ENCODE measurements around the gene IQGAP1. TPM values are rescaled to one million over a fixed set of nuclear protein-coding genes. Genes with fewer than 3 reads are reported as not detected.

The IQGAP1 gene
- polyA plus RNA-seq, 3 donors = 140 to 276 (median 207) TPM

- peaks cover 5 to 48% of the 10 kb centered on the region in 2 donors for H3K36me3 ChIP-seq (replicated peaks in 1 of 2; ENCODE audit: control insufficient read depth in 1 of 2, insufficient read depth in 2 of 2, low read length in 2 of 2)
- no peak for DNase-seq
- no peaks in the 10 kb centered on the region for H3K9me3 ChIP-seq (replicated peaks in 1 of 2; ENCODE audit: control insufficient read depth in 1 of 2, insufficient read depth in 1 of 2, low read length in 2 of 2)
- no peak overlapping the region for H3K4me3 ChIP-seq (replicated peaks in 1 of 3; ENCODE audit: low read depth in 2 of 3, low read length in 3 of 3)
- intact Hi-C loops (cut with micrococcal nuclease) = no loop called here
- Mint-ChIP-seq H3K9me3 (no peaks in the 10 kb centered on the region), H3K36me3 (peaks cover 44 to 48% of the 10 kb centered on the region in 2 donors), H3K27ac (no peak overlapping the region), H3K4me1 (peaks cover 11% of the 10 kb centered on the region), H3K27me3 (ENCODE audit: low read depth in 3 of 3) (peaks cover 0 to 2% (median 0%) of the 10 kb centered on the region in 3 donors), H3K4me3 (no peak overlapping the region)
- H3K79me2 ChIP-seq (ENCODE audit: insufficient read depth, low read length) = peaks cover 45% of the 10 kb centered on the region
- H3K27me3 ChIP-seq (ENCODE audit: control insufficient read depth in 2 of 2, insufficient read depth in 2 of 2, low read length in 2 of 2) = no peaks in the 10 kb centered on the region
- H3K4me2 ChIP-seq (replicated peaks; ENCODE audit: extremely low read depth, low read length, poor library complexity, severe bottlenecking) = no peak overlapping the region
- H2AFZ ChIP-seq (ENCODE audit: insufficient read depth, low read depth, low read length, poor library complexity, severe bottlenecking) = no peak overlapping the region
- H3K9ac ChIP-seq (ENCODE audit: insufficient read depth, low read length, poor library complexity, severe bottlenecking) = no peak overlapping the region
- no peak for TF ChIP-seq CTCF (IDR thresholded peaks at IDR 0.05)
- peaks cover 76% of the 10 kb centered on the region for H4K20me1 ChIP-seq (ENCODE audit: insufficient read depth, low read length)
- whole genome bisulfite sequencing (ENCODE audit: insufficient coverage) = 80% methylated on average over 1 of the region's 3 CpGs
- no peak overlapping the region for H3K27ac ChIP-seq (ENCODE audit: low read depth in 1 of 2, low read length in 2 of 2)
- no peaks in the 10 kb centered on the region for H3K4me1 ChIP-seq (ENCODE audit: control insufficient read depth in 1 of 2, insufficient read depth in 2 of 2, low read length in 2 of 2)
Observed at GRCh38 chr15:90540768-90541167, 152.7 kb downstream of the IQGAP1 start.

- H3K36me3 Mint-ChIP-seq = peaks cover 25 to 38% of the 10 kb centered on the region in 2 donors
- Histone ChIP-seq H3K27ac (ENCODE audit: low read depth in 1 of 2, low read length in 2 of 2) (peak overlapping the region in 1 of 2 donors; percentile 23), H3K9me3 (replicated peaks in 1 of 2; ENCODE audit: control insufficient read depth in 1 of 2, insufficient read depth in 1 of 2, low read length in 2 of 2) (no peaks in the 10 kb centered on the region), H3K4me3 (replicated peaks in 1 of 3; ENCODE audit: low read depth in 2 of 3, low read length in 3 of 3) (no peak overlapping the region), H3K27me3 (ENCODE audit: control insufficient read depth in 2 of 2, insufficient read depth in 2 of 2, low read length in 2 of 2) (no peaks in the 10 kb centered on the region), H3K9ac (ENCODE audit: insufficient read depth, low read length, poor library complexity, severe bottlenecking) (no peak overlapping the region), H4K20me1 (ENCODE audit: insufficient read depth, low read length) (peaks cover 43% of the 10 kb centered on the region), H3K36me3 (replicated peaks in 1 of 2; ENCODE audit: control insufficient read depth in 1 of 2, insufficient read depth in 2 of 2, low read length in 2 of 2) (peaks cover 2 to 34% of the 10 kb centered on the region in 2 donors), H3K79me2 (ENCODE audit: insufficient read depth, low read length) (peaks cover 15% of the 10 kb centered on the region), H2AFZ (ENCODE audit: insufficient read depth, low read depth, low read length, poor library complexity, severe bottlenecking) (no peak overlapping the region), H3K4me1 (ENCODE audit: control insufficient read depth in 1 of 2, insufficient read depth in 2 of 2, low read length in 2 of 2) (peaks cover 14 to 17% of the 10 kb centered on the region in 2 donors), H3K4me2 (replicated peaks; ENCODE audit: extremely low read depth, low read length, poor library complexity, severe bottlenecking) (no peak overlapping the region)
- H3K4me3 Mint-ChIP-seq = no peak overlapping the region
- intact Hi-C loops (cut with micrococcal nuclease) = no loop called here
- peaks cover 21% of the 10 kb centered on the region for H3K4me1 Mint-ChIP-seq
- TF ChIP-seq CTCF (IDR thresholded peaks at IDR 0.05) = no peak
- H3K27ac Mint-ChIP-seq = no peak overlapping the region
- no peaks in the 10 kb centered on the region for H3K9me3 Mint-ChIP-seq
- WGBS (ENCODE audit: insufficient coverage) = 100% methylated on average over 4 of the region's 7 CpGs
- DNase-seq = no peak
- H3K27me3 Mint-ChIP-seq (ENCODE audit: low read depth in 3 of 3) = peaks cover 0 to 2% (median 0%) of the 10 kb centered on the region in 3 donors
Observed at GRCh38 chr15:90545095-90545494, 157.1 kb downstream of the IQGAP1 start.
